Measurements from ENCODE around the gene MAD1L1.

GRCh38 chr7:1787681-1788235, 445.0 kb downstream of the MAD1L1 start:
- TF ChIP-seq POLR2A (IDR thresholded peaks at IDR 0.05), result no peak
- TF ChIP-seq, protein P1, sequence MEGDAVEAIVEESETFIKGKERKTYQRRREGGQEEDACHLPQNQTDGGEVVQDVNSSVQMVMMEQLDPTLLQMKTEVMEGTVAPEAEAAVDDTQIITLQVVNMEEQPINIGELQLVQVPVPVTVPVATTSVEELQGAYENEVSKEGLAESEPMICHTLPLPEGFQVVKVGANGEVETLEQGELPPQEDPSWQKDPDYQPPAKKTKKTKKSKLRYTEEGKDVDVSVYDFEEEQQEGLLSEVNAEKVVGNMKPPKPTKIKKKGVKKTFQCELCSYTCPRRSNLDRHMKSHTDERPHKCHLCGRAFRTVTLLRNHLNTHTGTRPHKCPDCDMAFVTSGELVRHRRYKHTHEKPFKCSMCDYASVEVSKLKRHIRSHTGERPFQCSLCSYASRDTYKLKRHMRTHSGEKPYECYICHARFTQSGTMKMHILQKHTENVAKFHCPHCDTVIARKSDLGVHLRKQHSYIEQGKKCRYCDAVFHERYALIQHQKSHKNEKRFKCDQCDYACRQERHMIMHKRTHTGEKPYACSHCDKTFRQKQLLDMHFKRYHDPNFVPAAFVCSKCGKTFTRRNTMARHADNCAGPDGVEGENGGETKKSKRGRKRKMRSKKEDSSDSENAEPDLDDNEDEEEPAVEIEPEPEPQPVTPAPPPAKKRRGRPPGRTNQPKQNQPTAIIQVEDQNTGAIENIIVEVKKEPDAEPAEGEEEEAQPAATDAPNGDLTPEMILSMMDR (IDR thresholded peaks at IDR 0.05), result no peak
